Measurements from ENCODE around the gene ARHGAP25. TPM values are rescaled to one million over a fixed set of nuclear protein-coding genes. Genes with fewer than 3 reads are reported as not detected.

ARHGAP25 gene
- total and polyA plus RNA-seq, 10 of the 15 experiments (the other 5 are each of a cell fraction or from before 2014, with no cell fraction given), result 0.15 to 1.0 (median 0.46) TPM

DNA sequence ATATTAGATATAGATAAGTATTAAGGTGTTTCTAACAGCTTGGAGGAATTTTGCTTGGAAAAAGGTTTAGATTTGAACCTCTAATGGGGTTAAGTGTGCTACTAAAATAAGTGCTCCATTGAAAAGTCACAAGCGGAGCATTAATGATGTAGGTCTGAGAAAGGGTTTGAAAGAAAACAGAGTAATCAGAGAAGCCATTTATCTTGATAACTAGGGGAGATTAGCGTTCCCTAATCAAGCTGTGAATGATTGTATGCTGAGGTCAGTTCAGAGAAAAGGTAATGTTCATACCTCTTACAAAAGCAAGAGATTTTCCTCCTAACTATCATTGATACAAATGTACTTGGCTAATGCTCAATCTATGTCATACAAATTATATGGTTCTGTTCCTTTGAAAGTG lies 1.5 kb downstream of the ARHGAP25 start:
- no peaks in the 10 kb centered on the region for H3K27me3 ChIP-seq (replicated peaks in 1 of 2; ENCODE audit: control insufficient read depth in 2 of 2, insufficient read depth in 2 of 2, low read length in 1 of 2)
- ChIA-PET CTCF (interaction anchor here (0.7 to 0.9 kb wide), 2 partner anchors 22 to 27 kb away, joined by 3 read pairs; no protein-coding TSS in a partner anchor), SMC1A (ENCODE audit: uncharacterized antibody, unreplicated experiment) (no interaction called here), POLR2A (no interaction called here), RAD21 (ENCODE audit: unreplicated experiment) (no interaction called here)
- H3K4me3 ChIP-seq, result peak overlapping the region; percentile 25; the same call in 1 of the 2 replicates
- H4K20me1 ChIP-seq (ENCODE audit: control insufficient read depth, insufficient read depth), result no peaks in the 10 kb centered on the region
- BruUV-seq (replicated peaks), result no TSS peak
- peak overlapping the region; percentile 67; the same call in 1 of the 2 replicates for H3K4me2 ChIP-seq (ENCODE audit: control insufficient read depth, insufficient read depth)
- H3K36me3 ChIP-seq (ENCODE audit: control insufficient read depth in 2 of 2, insufficient read depth in 2 of 2, low read length in 1 of 2), result no peaks in the 10 kb centered on the region
- no peak overlapping the region for H2AFZ ChIP-seq (ENCODE audit: control insufficient read depth, low read depth, low read length)
- H3K9me3 ChIP-seq (replicated peaks; ENCODE audit: control insufficient read depth, insufficient read depth, low read length), result no peaks in the 10 kb centered on the region
- ATAC-seq (no peak), FAIRE-seq (no peak), DNase-seq (ENCODE audit: low read depth, low spot score) (no peak)
- H3K9ac ChIP-seq (ENCODE audit: control insufficient read depth, insufficient read depth, low read length), result 0 out of 2 replicates have a peak overlapping the region, but pooled peaks have one; percentile 11
- H3K27ac ChIP-seq (ENCODE audit: control insufficient read depth, insufficient read depth), result no peak overlapping the region
- intact Hi-C loops (cut with micrococcal nuclease; ENCODE audit: unreplicated experiment) (no loop called here), in situ Hi-C loops (cut with MboI) (no loop called here)
- peaks cover 55% of the 10 kb centered on the region for H3K4me1 ChIP-seq (ENCODE audit: control insufficient read depth, insufficient read depth, low read length)
- TF ChIP-seq KDM1A (IDR thresholded peaks at IDR 0.05; ENCODE audit: borderline replicate concordance) (no peak), KLF5 (IDR thresholded peaks at IDR 0.05; ENCODE audit: partially characterized antibody) (no peak), SUPT20H (IDR thresholded peaks at IDR 0.05; ENCODE audit: borderline replicate concordance, control insufficient read depth, low read depth, low read length) (no peak)
- TF ChIP-seq, protein P1, sequence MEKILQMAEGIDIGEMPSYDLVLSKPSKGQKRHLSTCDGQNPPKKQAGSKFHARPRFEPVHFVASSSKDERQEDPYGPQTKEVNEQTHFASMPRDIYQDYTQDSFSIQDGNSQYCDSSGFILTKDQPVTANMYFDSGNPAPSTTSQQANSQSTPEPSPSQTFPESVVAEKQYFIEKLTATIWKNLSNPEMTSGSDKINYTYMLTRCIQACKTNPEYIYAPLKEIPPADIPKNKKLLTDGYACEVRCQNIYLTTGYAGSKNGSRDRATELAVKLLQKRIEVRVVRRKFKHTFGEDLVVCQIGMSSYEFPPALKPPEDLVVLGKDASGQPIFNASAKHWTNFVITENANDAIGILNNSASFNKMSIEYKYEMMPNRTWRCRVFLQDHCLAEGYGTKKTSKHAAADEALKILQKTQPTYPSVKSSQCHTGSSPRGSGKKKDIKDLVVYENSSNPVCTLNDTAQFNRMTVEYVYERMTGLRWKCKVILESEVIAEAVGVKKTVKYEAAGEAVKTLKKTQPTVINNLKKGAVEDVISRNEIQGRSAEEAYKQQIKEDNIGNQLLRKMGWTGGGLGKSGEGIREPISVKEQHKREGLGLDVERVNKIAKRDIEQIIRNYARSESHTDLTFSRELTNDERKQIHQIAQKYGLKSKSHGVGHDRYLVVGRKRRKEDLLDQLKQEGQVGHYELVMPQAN (conservative IDR thresholded peaks at IDR 0.05), result no peak
- TF ChIP-seq, protein P2, sequence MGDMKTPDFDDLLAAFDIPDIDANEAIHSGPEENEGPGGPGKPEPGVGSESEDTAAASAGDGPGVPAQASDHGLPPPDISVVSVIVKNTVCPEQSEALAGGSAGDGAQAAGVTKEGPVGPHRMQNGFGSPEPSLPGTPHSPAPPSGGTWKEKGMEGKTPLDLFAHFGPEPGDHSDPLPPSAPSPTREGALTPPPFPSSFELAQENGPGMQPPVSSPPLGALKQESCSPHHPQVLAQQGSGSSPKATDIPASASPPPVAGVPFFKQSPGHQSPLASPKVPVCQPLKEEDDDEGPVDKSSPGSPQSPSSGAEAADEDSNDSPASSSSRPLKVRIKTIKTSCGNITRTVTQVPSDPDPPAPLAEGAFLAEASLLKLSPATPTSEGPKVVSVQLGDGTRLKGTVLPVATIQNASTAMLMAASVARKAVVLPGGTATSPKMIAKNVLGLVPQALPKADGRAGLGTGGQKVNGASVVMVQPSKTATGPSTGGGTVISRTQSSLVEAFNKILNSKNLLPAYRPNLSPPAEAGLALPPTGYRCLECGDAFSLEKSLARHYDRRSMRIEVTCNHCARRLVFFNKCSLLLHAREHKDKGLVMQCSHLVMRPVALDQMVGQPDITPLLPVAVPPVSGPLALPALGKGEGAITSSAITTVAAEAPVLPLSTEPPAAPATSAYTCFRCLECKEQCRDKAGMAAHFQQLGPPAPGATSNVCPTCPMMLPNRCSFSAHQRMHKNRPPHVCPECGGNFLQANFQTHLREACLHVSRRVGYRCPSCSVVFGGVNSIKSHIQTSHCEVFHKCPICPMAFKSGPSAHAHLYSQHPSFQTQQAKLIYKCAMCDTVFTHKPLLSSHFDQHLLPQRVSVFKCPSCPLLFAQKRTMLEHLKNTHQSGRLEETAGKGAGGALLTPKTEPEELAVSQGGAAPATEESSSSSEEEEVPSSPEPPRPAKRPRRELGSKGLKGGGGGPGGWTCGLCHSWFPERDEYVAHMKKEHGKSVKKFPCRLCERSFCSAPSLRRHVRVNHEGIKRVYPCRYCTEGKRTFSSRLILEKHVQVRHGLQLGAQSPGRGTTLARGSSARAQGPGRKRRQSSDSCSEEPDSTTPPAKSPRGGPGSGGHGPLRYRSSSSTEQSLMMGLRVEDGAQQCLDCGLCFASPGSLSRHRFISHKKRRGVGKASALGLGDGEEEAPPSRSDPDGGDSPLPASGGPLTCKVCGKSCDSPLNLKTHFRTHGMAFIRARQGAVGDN (IDR thresholded peaks at IDR 0.05), result no peak
- 2% methylated on average over 2 of the region's 2 CpGs for WGBS (ENCODE audit: insufficient coverage, insufficient replicate concordance, low lambda C conversion rate, missing lambda C conversion rate)
- H3K79me2 ChIP-seq (ENCODE audit: control insufficient read depth, insufficient read depth, low read length), result peaks cover 1% of the 10 kb centered on the region

Measured in GM12878 (cell line).